ENCODE data around the gene TPBGL.

DNA sequence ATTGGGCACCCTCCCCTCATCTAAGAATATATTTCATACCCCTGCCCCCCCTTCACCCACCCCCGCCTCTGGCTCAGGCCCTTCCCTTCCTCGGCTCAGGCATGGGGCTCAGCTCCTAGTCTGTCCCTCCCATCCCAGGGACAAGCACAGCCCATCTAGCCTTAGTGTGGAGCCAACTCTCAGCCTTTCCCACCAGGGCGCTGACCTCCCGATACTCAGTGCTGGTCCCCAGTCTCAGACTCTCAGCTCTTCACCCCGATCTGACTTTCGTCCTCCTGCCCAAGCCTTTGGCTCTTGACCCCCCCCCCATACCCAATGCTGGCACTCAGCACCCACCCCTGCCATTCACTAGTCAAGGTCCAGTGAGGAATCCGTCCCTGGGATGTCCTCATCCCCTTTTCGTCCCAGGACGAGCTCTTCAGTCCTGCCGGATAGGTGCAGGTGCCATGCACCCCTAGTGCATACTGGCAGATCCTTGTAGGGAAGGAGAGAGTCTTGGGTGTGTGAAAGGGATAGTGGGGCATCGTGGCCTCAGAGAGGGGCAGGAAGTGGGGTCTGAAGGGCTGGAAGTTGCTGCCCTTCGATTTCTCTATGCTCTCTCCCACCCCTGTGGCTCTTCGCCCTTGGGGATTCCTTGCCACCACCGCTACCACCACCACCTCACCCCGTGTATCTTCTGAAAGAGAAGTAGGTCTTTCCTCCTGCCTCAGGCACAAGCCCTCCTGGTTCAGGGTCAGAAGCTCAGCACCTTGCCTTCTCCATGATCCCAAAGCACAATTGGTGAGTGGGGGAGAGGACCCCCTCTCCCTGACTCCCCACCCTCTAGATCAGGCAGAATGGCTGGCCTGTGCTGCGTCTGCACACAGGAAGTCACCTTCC is 2.4 kb downstream of the TPBGL start:
- TF ChIP-seq EZH2 (IDR thresholded peaks at IDR 0.05; ENCODE audit: low read length, missing control alignments): no peak
- TF ChIP-seq, protein P1, sequence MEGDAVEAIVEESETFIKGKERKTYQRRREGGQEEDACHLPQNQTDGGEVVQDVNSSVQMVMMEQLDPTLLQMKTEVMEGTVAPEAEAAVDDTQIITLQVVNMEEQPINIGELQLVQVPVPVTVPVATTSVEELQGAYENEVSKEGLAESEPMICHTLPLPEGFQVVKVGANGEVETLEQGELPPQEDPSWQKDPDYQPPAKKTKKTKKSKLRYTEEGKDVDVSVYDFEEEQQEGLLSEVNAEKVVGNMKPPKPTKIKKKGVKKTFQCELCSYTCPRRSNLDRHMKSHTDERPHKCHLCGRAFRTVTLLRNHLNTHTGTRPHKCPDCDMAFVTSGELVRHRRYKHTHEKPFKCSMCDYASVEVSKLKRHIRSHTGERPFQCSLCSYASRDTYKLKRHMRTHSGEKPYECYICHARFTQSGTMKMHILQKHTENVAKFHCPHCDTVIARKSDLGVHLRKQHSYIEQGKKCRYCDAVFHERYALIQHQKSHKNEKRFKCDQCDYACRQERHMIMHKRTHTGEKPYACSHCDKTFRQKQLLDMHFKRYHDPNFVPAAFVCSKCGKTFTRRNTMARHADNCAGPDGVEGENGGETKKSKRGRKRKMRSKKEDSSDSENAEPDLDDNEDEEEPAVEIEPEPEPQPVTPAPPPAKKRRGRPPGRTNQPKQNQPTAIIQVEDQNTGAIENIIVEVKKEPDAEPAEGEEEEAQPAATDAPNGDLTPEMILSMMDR (conservative IDR thresholded peaks at IDR 0.05 in 1 of 2, IDR thresholded peaks at IDR 0.05 in 1 of 2; ENCODE audit: low read depth in 1 of 2, low read length in 2 of 2): no peak
